ENCODE measurements around the gene FAM83C. TPM values are rescaled to one million over a fixed set of nuclear protein-coding genes. Genes with fewer than 3 reads are reported as not detected.

Gene FAM83C
- polyA plus RNA-seq, 3 donors = 0.06 TPM; not detected in 1

GRCh38 chr20:35300469-35301262 is 8.4 kb upstream of the FAM83C start:
- no peak for DNase-seq (ENCODE audit: low read depth in 3 of 3, low spot score in 2 of 3)

- DNase-seq (ENCODE audit: low read depth in 3 of 3, low spot score in 2 of 3) = no peak
These were observed 7.6 kb upstream of the FAM83C start for GRCh38 chr20:35299780-35300179.

- DNase-seq (ENCODE audit: low read depth in 3 of 3, low spot score in 2 of 3) = no peak
These were observed 6.0 kb upstream of the FAM83C start for GRCh38 chr20:35298264-35298663.

- no peak for DNase-seq (ENCODE audit: low read depth in 3 of 3, low spot score in 2 of 3)
These were observed 5.5 kb upstream of the FAM83C start for GRCh38 chr20:35297740-35298139.

- DNase-seq (ENCODE audit: low read depth in 3 of 3, low spot score in 2 of 3) = no peak
These were observed 4.9 kb upstream of the FAM83C start for GRCh38 chr20:35297155-35297554.

- no peak for DNase-seq (ENCODE audit: low read depth in 3 of 3, low spot score in 2 of 3)
These were observed 3.9 kb upstream of the FAM83C start for GRCh38 chr20:35296101-35296554.

GRCh38 chr20:35295674-35296073 is 3.4 kb upstream of the FAM83C start:
- no peak for DNase-seq (ENCODE audit: low read depth in 3 of 3, low spot score in 2 of 3)

GRCh38 chr20:35295058-35295457 is 2.8 kb upstream of the FAM83C start:
- DNase-seq (ENCODE audit: low read depth in 3 of 3, low spot score in 2 of 3) = no peak

GRCh38 chr20:35294293-35294685 is 2.1 kb upstream of the FAM83C start:
- DNase-seq (ENCODE audit: low read depth in 3 of 3, low spot score in 2 of 3) = no peak

GRCh38 chr20:35293303-35294292 is 1.4 kb upstream of the FAM83C start:
- DNase-seq (ENCODE audit: low read depth in 3 of 3, low spot score in 2 of 3) = no peak

- no peak for DNase-seq (ENCODE audit: low read depth in 3 of 3, low spot score in 2 of 3)
These were observed 470 bp upstream of the FAM83C start for GRCh38 chr20:35292504-35293285.

- no peak for DNase-seq (ENCODE audit: low read depth in 3 of 3, low spot score in 2 of 3)
These were observed 1.3 kb downstream of the FAM83C start for GRCh38 chr20:35290887-35291417.

- DNase-seq (ENCODE audit: low read depth in 3 of 3, low spot score in 2 of 3) = no peak
These were observed 1.9 kb downstream of the FAM83C start for GRCh38 chr20:35290186-35290886.

- no peak for DNase-seq (ENCODE audit: low read depth in 3 of 3, low spot score in 2 of 3)
These were observed 3.7 kb downstream of the FAM83C start for GRCh38 chr20:35288325-35289060.

GRCh38 chr20:35287509-35288324 is 4.5 kb downstream of the FAM83C start:
- DNase-seq (ENCODE audit: low read depth in 3 of 3, low spot score in 2 of 3) = no peak

- no peak for DNase-seq (ENCODE audit: low read depth in 3 of 3, low spot score in 2 of 3)
These were observed 5.2 kb downstream of the FAM83C start for GRCh38 chr20:35286899-35287508.

- DNase-seq (ENCODE audit: low read depth in 3 of 3, low spot score in 2 of 3) = no peak
These were observed 5.9 kb downstream of the FAM83C start for GRCh38 chr20:35286077-35286898.
